ENCODE results near the gene PBX1.
A peak's percentile ranks its signal among the peaks of the same experiment; 100 is the strongest.

The PBX1 gene

GRCh38 chr1:164773102-164773501 is 214.1 kb downstream of the PBX1 start:
- DNase-seq = no peak

- DNase-seq = no peak
Observed at GRCh38 chr1:164774413-164774812, 215.4 kb downstream of the PBX1 start.

DNA sequence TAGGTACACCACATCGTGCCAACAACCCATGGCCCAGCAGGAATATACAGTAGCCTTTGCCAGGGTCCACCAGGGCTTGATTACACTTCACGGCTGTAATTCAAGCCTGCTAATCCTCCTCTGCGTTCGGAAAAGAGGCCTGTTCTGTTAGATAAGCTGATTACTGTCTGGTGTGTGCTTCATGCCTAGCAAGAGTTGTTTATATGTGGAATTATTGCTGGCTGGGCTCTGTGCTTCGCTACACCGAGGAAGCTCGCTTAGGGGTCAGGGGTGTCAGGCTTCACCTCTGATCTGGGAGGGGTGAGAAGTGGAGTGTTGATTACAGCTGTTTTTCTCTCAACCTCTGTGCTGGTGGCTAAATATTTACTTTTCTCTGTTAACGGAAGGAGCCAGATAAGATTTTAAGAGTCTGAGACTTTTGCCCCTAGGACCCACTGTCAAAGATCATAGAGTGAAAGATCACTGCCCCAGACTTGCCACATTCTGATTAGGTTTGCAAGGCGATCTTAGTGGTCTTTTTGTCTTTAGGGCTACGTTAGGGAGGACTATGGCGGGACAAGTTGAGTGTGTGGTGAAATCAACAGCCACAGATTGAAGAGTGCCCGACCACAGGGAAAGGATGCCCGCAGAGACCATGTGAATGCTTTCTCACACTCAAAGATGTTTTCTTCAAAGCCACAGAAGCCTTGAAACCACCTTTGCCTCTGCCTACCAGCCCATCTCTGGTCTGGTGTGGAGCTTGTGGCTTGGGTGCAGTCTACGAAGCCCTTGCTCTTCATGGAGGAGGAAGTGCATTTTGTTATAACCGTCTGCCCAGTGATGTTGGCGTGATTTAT is 216.1 kb downstream of the PBX1 start:
- no peak for DNase-seq

GRCh38 chr1:164777518-164777917 is 218.5 kb downstream of the PBX1 start:
- DNase-seq = no peak

- DNase-seq = no peak
Observed at GRCh38 chr1:164779376-164779775, 220.4 kb downstream of the PBX1 start.

- DNase-seq = no peak
Observed at GRCh38 chr1:164780111-164780812, 221.3 kb downstream of the PBX1 start.

DNA sequence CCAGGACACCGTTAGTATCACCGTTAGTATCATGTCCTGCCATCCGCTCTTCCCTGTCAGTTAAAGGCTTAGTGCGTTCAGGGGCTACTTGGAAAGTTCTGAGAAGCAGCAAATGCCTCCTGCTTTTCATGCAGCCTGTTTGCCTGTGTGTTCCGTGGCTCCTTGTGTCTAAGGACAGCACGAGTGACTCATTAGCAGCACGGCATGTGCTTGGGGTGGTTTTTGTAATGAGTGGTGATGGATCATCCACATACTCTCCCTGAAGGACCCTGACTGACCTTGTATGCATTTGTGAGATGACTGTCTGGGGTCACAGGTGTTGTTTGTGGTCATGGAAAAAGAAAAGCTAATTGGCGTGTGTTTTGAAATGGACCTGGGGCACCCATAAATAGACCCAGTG is 221.9 kb downstream of the PBX1 start:
- DNase-seq = peak in 1 of 56 donors; percentile 19

GRCh38 chr1:164781972-164782371 is 223.0 kb downstream of the PBX1 start:
- peak in 1 of 56 donors; percentile 24 for DNase-seq

DNA sequence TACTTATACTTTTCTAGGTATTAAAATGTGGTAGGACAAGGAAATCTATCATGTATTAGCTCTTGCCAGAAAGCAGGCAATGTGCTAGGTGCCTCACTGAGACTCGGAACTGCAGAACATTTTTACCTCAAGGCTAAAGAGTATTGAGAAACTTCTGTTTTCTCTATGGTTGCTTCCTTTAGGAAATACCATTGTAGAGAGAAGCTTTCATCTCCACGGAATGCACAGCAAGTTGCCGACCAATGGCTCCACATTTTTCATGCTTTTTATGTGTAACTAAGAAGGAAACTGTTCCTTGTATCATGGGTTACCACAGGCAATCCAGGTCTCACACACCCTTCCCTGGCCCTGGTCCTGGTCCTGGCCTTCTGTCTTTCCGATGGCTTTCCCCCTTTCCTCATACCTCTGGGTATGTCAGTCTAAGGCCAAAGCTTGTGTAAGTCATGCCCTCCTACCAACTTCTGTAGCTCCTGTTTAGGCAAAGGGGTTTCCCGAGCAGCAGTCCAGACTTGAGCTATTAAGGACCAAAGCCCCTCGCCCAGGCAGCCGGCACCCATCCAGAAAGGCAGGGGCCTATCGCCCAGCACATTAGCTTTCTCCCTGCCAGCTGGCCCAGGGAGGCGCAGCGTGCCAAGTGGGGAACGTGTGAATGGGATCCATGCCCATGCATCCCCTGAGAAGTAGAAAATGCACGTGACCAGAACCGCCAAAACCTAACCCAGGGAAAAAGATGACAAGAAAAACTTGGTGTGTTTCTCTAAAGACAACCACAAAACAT is 225.0 kb downstream of the PBX1 start:
- DNase-seq = peak in 14 of 56 donors; percentile 10 to 60 (median 32)

- DNase-seq = no peak
Observed at GRCh38 chr1:164784960-164785359, 226.0 kb downstream of the PBX1 start.

DNA sequence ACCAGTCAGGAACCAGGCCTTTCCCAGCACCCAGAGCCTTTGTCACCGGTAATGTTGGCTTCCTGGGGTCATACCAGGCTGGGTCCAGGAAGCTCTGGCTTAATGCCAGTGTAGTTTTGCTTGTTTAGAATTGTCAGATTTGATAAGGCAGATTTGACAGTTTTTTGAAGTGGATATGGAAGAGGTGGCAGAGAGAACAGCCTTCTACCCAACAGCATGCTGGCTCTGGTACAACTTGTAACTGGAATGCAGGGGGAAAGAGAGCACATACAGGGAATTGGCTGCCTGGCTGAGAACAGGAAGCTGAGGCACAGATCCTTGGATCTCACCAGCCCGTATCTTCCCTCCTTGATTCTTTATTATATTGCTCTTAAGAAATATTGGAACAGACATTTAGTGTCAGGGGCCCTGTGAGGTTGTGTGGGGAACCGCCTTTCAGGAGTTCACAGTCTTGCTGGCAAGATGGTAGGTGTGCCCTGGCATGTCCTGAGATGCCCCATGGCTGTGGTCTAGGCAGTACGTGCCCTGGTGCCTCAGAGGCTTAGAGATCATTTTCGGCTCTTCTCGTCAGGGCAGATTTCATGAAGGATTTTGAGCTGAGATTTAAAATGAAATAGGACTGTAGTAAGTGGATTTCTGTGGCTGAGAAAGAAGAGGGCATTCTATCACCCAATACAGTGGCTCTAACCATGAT is 227.0 kb downstream of the PBX1 start:
- no peak for DNase-seq

DNA sequence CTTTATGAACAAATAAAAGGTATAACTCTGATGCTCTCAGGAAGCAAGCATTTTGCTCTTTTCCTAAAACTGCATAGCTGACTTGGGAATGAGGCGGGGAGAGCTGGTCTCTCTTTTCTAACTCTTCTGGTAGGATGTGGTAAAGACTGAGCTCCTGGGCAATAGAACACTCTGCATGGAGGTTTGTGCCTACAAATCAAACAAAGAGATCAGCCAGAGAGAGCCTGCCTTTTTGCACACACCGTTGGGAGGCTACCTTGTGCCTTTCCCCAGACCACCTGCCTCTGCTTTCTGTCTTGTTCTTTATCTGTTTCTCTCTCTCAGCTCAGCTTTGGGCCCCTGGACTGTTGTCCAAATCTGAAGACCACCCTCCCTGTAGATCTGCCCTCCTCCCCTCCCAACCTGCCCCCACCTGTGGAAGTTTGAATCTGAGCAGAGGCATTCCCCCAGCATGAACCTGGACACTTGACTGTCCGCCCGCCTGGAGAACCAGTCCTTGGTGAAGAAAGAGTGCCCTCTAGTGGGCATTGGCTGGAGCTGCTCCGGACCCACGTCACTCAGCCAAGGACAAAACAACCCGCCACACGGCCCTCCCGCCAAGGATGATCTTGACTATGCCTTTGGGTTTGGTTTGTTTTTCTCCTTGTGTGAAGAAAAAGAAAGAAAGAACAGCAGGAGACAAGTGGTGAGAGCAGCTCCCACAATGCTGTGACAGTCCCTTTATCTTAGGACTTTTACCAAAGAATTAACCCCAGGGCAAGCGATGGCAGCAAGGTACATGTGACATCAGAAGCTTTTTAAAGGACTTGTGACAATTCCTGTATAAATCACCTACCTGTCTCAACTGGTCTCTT is 228.2 kb downstream of the PBX1 start:
- DNase-seq = peak in 53 of 56 donors; percentile 13 to 89 (median 74)

DNA sequence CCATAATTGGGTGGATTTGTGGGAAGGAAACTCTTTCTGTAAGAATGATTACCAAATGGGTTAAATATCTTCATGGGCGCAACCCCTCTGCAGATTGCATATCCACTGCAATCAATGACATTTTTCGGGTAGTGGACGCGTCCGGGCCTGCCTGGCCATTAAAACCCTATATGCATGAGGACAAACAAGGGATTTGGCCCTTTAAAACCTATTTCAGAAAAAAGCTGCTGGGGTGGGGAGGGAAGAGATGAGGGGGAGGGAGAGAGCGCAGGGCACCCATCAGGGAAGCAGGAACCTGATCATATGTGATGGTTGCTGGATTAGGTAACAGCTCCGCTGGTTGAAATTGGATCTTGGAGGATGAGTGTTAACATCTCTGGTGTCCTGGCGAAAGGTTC is 228.8 kb downstream of the PBX1 start:
- DNase-seq = no peak

GRCh38 chr1:164790081-164790480 is 231.1 kb downstream of the PBX1 start:
- no peak for DNase-seq

GRCh38 chr1:164792410-164793004 is 233.5 kb downstream of the PBX1 start:
- no peak for DNase-seq

DNA sequence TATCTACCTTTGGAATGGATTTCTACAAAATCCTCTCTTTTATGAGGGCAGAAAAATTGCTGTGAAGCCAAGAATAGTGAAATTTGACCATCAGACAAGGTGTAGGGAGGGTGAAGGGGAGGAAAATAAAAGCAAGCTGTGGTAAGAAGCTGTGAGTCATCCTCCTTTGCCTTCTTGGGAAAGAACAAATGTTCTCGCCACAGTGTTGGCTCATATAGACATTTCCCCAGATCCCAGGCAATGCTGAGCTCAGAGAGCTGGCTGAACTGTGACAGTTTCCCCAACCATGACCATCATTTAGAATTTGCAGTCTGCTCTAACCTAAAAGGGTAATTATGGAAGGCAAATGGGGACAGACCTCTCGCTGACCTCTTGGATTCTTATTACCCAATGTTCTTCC is 235.4 kb downstream of the PBX1 start:
- DNase-seq = peak in 2 of 56 donors; percentile 10 to 34

GRCh38 chr1:164796916-164797315 is 237.9 kb downstream of the PBX1 start:
- no peak for DNase-seq

DNA sequence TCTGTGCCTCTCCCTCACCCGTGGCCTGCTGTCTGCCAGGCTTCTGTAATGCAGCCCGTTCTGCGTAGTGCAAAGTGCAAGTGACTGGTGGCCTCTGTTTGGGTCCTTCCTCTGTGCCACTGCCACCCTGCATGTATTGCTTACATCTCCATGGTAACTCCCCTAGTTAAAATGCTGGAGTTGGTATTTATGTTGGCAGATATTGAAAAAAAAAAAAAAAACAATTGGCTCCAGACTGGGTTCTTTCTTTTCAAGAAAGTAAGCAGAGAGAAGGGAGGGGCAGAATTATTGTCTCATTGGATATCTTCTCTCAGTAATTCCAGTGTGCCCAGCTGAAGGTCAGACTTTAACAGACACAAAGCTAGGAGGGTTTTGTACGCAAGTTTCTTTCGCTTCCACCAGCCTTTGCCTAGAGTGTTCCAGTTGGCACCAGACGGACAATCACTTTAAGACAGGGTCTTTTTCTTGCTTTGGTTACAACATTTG is 242.3 kb downstream of the PBX1 start:
- DNase-seq = peak in 29 of 56 donors; percentile 13 to 66 (median 36)

- peak in 3 of 56 donors; percentile 15 to 56 (median 23) for DNase-seq
Observed at GRCh38 chr1:164801791-164802502, 243.0 kb downstream of the PBX1 start.

Measured in nucleus accumbens (tissue), 56 donors.